GM21526 (cell line): Measurements from ENCODE around the gene SPART.

ENCODE experiments used
- ATAC-seq: cut with Tn5 transposase; IDR thresholded peaks from one replicate; pipeline ENCODE4 v1.9.1; 2021; ENCODE audit warnings: moderate library complexity; ENCODE audit not compliant: unreplicated experiment, low FRiP score

Gene SPART

DNA sequence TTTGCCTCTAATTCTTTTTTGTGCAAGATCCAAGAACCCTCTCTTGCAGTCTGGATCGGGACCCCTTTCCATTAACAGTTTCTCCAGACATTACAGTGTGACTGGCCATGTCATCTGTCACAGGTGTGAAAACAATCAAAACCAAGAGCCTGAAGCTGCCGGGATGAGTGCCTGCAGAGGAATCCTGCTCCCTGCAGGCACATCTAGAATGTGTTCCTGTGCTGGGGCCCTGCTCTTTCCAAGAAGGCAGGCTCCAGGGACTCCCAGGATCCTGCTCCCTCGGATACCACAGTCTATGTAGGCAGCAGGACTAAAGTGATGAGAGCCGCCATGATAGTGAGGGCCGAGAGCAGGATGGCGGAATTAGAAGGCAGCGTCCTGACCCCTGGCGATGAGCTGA, 87.4 kb downstream of the SPART start:
- ATAC-seq: no peak
